HTERT RPE-1 (cell line): ENCODE data around the gene CHID1.

Source experiments
- in situ Hi-C: fragments of 300-500 bp; cut with MboI; formaldehyde crosslinking; loops from 4 replicates; pipeline ENCODE4 v1.14.3; 2020; ENCODE audit warnings: low sequenced_read_pairs

CHID1 gene

DNA sequence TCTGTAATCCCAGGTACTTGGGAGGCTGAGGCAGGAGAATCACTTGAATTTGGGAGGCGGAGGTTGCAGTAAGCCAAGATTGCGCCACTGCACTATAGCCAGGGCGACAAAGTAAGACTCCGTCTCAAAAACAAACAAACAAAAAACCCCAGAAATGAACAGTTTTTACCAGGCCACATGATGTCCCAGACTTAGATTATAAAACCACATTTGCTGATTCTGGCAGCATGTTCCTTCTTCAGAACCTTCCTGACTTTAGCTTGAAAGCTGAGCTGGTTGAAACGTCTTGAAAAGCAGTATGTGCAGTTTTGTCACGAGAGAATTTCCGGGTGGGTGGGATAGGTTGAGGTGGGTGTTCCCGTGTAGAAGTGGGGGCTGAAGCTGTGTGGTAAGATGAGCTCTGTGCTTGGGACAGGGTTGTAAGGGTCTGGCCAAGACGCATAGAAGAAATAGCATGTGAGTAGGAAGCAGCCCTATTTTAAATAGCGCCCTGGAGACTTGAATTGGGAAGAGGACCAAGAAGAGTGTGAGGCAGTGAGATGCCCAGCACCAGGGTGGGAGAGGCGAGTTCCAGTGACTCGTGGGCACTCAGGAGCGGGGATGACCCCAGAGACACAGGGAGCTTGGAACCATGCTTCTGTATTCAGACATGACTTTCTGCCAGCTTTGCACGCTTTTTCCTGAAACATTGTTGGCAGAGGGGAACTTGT lies 22.7 kb upstream of the CHID1 start:
- in situ Hi-C loops: no loop called here

- in situ Hi-C loops: no loop called here
Measured at GRCh38 chr11:932435-932834, 21.8 kb upstream of the CHID1 start.

- in situ Hi-C loops: no loop called here
Measured at GRCh38 chr11:931385-931784, 20.8 kb upstream of the CHID1 start.

GRCh38 chr11:929405-929804 lies 18.8 kb upstream of the CHID1 start:
- in situ Hi-C loops: no loop called here

DNA sequence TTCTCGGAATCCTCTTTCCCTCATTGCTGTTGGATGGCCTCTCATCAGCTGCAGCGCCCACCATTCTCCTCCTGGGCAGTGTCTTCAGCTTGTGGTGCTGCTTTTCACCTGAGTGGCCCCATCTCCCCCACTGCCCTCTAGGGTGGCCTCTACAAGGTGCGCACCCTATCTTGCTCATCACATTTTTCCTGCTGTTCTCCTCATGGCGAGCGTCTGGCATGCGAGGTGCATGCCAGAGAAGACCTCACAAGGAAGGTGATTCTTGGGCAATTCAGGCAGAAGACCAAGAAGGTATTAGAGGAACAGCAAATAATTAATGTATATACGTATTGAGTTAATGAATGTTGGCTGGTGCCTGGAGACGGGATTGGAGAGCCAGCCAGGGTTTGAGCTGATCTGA lies 18.2 kb upstream of the CHID1 start:
- in situ Hi-C loops: no loop called here

- in situ Hi-C loops: no loop called here
Measured at GRCh38 chr11:927871-928270, 17.3 kb upstream of the CHID1 start.

- in situ Hi-C loops: no loop called here
Measured at GRCh38 chr11:926341-926916, 15.8 kb upstream of the CHID1 start.

- in situ Hi-C loops: no loop called here
Measured at GRCh38 chr11:925496-926301, 15.1 kb upstream of the CHID1 start, which contains the start of gene AP2A2. Gene AP2A2 (plus strand): TSS chr11:925870. CDS start chr11:926022, 152 bp downstream.

GRCh38 chr11:925158-925495 lies 14.5 kb upstream of the CHID1 start:
- in situ Hi-C loops: no loop called here

GRCh38 chr11:924406-925157 lies 14.0 kb upstream of the CHID1 start:
- in situ Hi-C loops: no loop called here

DNA sequence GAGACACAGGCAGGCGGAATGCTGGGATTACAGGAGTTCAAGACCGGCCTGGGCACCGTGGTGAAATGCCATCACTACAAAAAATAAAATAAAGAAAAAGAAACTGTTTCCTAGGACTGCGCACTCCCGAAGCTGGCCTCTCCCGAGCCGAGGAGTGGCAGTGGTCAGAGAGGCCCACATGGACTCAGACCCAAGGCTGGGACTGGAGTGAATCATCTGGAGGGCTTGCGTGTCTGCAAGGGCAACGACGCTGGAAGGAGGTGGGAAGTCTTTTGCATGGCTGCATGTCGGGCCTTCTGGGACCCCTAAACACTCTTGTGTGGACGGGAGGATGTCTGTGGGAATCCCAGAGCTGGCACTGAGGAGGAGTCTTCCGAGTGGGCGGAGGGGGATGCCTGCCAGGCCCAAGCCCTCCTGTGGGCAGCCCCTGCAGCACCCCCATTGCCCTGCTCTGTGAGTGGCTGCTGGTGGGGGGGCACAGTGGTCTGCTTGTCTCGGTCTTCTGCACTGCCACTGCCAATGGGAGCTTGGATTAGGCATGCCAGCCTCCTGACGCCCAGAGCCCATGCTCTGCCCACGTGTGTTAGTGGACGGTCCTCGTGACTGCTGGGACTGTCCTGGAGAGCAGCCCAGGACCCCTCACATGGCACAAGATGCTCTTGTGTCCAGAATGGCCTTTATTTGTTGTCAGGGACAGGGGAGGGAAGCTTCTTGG lies 13.2 kb upstream of the CHID1 start:
- in situ Hi-C loops: no loop called here

- in situ Hi-C loops: no loop called here
Measured at GRCh38 chr11:921921-922678, 11.5 kb upstream of the CHID1 start.

- in situ Hi-C loops: no loop called here
Measured at GRCh38 chr11:917426-917825, 6.8 kb upstream of the CHID1 start.

DNA sequence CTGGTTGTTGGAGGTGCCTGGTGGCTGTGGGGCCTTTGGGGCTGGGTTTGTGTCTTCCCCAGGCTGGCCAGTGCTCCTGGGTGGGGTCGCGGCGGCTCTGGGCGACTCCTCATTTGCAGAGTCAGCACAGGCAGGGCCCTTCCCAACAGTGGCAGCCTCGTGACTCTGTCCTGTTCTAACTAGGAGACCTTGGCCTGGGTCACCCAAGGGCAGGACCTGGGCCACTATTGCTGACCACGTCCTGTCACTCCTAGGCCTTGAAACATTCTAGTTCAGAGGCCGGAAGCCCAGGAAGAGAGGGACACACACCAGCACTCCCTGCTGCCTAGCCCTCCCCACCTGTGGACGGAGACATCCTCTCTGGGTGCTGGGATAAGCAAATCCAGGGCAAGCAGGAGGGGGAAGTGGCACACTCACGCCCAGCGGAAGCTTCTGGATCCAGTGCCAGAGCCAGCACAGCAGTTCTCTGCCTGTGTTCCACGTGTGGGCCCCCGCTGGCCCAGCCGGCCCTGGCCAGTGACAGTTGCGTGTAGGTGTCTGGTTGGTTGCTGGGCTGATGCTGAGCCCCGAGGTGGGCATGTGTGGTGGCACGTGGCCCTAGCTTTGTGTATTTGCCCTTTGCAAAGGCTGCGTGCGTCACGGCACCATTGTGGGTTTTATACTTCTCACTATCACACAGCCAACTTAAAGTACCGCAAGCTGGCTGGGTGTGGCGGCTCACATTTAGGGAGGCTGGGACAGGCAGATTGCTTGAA lies 4.3 kb upstream of the CHID1 start:
- in situ Hi-C loops: no loop called here

- in situ Hi-C loops: no loop called here
Measured at GRCh38 chr11:914204-914603, 3.6 kb upstream of the CHID1 start.

- in situ Hi-C loops: no loop called here
Measured at GRCh38 chr11:913043-913442, 2.4 kb upstream of the CHID1 start.

DNA sequence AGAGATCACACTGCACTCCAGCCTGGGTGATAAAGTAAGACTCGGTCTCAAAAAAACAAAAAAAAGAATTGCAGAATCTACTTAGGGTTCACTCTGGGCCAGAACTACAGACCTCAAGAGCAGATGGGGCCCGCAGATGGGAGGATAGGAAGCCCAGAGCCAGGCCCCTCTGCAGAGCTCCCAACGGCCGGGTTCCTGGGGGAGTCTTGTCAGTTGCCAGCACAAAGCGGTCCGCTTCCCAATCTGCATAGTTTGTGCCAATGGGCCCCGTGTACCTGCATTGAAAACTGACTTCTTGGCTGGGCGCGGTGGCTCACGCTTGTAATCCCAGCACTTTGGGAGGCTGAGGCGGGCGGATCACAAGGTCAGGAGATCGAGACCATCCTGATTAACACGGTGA lies 1.7 kb upstream of the CHID1 start:
- in situ Hi-C loops: no loop called here

- in situ Hi-C loops: no loop called here
Measured at GRCh38 chr11:911890-912219, 1.2 kb upstream of the CHID1 start.
